Upper lobe of left lung (tissue), 4 donors: Measurements from ENCODE around the gene PPM1H.

Experiments
- EP300 ChIP-seq, 4 donors: sonication (generic); formaldehyde crosslinking; IDR thresholded peaks; one replicate each; pipeline ENCODE4 v1.5.1; 2017; ENCODE audit warnings: antibody characterized with exemption in 4 of 4, control low read depth in 2 of 4
- POLR2A ChIP-seq, 4 donors: fragments of 450-650 bp; IDR thresholded peaks; one replicate each; pipeline ENCODE4 v1.5.1; 2016 to 2017; ENCODE audit warnings: antibody characterized with exemption in 4 of 4, mild to moderate bottlenecking in 2 of 4
- POLR2AphosphoS5 ChIP-seq, 2 donors: sonication (generic); formaldehyde crosslinking; IDR thresholded peaks; one replicate each; pipeline ENCODE4 v1.5.1; 2017; ENCODE audit warnings: antibody characterized with exemption in 2 of 2
- TF ChIP-seq, protein P1 (sequence below), 6 experiments: fragments of 450-650 bp in 4 of 6; fragments of 200-600 bp in 2 of 6; sonication (generic) in 2 of 6; IDR thresholded peaks; one replicate each; pipeline ENCODE4 v1.5.1; 2016 to 2019; ENCODE audit warnings: antibody characterized with exemption in 6 of 6

DNA sequence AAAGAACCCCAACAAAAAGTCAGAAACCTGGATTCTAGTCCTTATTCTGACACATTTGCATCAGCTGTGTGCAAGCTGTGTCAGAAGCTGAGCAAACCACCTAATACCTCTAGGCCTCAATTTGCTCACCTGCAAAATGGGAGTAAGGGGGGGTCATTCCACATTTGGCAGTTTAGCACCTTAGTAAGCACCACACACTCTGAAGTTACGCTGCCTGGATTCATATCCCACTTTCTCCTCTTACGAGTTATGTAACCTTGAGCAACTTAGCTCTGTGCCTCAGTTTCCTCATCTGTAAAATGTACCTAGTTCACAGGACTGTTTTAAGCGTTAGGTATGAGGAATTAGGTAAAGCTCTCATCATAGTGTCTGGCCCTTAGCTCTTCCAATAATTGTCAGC lies 218.9 kb downstream of the PPM1H start:
- TF ChIP-seq POLR2A (IDR thresholded peaks at IDR 0.05), result no peak
- TF ChIP-seq, protein P1, sequence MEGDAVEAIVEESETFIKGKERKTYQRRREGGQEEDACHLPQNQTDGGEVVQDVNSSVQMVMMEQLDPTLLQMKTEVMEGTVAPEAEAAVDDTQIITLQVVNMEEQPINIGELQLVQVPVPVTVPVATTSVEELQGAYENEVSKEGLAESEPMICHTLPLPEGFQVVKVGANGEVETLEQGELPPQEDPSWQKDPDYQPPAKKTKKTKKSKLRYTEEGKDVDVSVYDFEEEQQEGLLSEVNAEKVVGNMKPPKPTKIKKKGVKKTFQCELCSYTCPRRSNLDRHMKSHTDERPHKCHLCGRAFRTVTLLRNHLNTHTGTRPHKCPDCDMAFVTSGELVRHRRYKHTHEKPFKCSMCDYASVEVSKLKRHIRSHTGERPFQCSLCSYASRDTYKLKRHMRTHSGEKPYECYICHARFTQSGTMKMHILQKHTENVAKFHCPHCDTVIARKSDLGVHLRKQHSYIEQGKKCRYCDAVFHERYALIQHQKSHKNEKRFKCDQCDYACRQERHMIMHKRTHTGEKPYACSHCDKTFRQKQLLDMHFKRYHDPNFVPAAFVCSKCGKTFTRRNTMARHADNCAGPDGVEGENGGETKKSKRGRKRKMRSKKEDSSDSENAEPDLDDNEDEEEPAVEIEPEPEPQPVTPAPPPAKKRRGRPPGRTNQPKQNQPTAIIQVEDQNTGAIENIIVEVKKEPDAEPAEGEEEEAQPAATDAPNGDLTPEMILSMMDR (IDR thresholded peaks at IDR 0.05), result no peak
- no peak for TF ChIP-seq POLR2AphosphoS5 (IDR thresholded peaks at IDR 0.05)
- no peak for TF ChIP-seq EP300 (IDR thresholded peaks at IDR 0.05)
